GM12801 (cell line): ENCODE data around the gene NOL3.

Experiments
- CTCF ChIP-seq: IDR thresholded peaks from one replicate; pipeline ENCODE4 v1.5.1; 2011; ENCODE audit warnings: control low read depth; ENCODE audit not compliant: insufficient read length; ENCODE audit errors: extremely low read depth

NOL3 gene

GRCh38 chr16:67202426-67202825 is 32.1 kb downstream of the NOL3 start:
- no peak for TF ChIP-seq CTCF

GRCh38 chr16:67202956-67203493 is 32.7 kb downstream of the NOL3 start:
- TF ChIP-seq CTCF: no peak

- no peak for TF ChIP-seq CTCF
Measured at GRCh38 chr16:67204076-67204475, 33.7 kb downstream of the NOL3 start.

GRCh38 chr16:67206129-67206837 is 35.9 kb downstream of the NOL3 start:
- no peak for TF ChIP-seq CTCF

GRCh38 chr16:67206838-67207248 is 36.5 kb downstream of the NOL3 start:
- TF ChIP-seq CTCF: no peak

- TF ChIP-seq CTCF: no peak
Measured at GRCh38 chr16:67207249-67208091, 37.1 kb downstream of the NOL3 start.

GRCh38 chr16:67208154-67208896 is 38.0 kb downstream of the NOL3 start:
- TF ChIP-seq CTCF: no peak
